DMS153 (cell line): ENCODE data around the gene CYTH3.
"Not testable (repeated sequence)": the region's sequence is repeated elsewhere in the genome, so short reads cannot be mapped to it uniquely, and the experiment has no call there.

Source experiments
- DNase-seq: peaks from one replicate; lab custom pipeline; 2025; lab: John Stamatoyannopoulos, UW

Gene CYTH3

DNA sequence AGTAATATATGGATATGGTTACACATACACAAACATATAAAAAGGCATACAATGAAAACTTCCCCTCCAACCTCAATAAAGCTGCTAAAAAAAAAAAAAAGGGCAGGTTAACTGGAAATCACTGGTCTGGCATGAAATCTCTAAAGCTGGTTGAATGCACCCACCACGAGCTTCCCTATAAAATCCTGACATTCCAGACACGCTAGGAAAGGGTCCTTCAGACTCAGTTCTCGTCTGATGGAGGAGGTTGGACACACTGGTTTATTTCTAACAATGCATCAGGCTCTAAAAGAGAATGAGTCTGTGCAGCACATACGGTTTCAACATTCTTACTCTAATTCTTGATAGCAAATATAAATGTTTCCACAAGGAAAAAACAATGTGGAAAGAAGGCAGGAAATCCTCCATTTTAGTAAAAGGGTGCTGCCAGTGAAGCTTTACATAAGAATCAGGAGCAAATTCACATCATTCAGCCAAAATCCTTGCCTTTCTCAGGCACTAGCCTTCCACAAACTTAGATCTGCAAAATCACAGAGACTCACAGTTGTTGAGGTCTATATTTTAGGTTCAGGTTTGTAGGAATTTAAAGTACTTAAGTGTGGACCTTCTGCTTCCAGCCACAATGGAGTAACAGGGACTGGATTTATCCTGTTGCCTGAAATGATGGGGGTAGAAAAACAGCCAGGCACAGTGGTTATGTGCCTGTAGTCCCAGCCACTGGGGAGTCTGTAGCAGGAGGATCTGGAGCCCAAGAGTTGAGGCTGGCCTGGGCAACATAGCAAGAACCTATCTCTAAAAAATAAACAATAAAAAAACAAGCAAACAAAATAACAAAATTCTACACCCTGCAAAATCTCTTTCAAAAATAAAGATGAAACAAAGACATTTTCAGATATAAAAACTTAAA lies 73.5 kb downstream of the CYTH3 start:
- DNase-seq, result no peak

DNA sequence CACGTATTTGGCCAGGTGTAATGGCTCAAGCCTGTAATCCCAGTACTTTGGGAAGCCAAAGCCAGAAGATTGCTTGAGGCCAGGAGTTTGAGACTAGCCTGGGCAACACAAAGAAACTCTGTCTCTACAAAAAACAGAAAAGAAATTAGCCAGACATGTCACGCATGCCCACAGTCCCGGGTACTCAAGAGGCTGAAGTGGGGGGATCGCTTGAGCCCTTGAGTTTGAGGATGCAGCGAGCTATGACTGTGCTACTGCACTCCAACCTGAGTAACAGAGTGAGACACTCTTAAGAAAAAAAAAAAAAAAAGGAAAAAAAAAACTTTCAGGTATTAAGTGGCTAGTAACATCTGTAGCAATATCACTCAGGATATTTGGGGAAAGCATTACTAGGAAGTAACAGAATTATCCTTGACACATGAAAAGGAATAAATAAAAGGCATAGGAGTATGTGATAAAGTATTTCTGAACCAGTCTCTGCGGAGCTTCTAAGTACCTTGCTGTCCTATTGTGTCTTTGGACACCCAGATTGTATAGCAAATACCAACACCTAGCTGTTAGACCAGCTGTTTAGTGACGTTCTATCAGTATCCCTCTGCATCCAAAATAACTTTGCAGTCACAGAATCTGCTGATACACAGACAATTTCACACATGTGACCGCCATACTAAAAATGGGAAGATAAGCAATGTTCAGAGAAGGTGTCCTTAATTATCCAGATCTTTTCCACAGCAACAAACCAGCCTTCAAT lies 74.4 kb downstream of the CYTH3 start:
- DNase-seq, result no peak

DNA sequence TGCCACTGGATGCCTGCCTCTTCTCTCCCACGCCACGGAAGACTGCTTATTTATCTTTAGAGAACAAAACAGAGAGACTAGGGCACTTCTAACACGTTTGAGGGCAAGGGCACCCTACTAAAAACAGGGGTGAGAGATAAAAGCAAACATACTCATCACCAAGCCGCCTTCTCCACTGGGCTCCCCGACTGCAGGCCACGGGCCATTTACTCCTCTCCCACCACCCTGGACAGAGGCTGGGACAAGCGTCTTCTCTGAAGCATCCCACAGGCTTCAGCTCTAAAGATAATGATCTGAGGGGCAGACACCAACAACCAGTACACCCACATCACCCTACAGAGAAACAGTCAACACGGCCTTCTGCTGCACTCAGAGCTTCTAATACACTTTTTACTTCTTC lies 78.7 kb downstream of the CYTH3 start:
- DNase-seq, result no peak

DNA sequence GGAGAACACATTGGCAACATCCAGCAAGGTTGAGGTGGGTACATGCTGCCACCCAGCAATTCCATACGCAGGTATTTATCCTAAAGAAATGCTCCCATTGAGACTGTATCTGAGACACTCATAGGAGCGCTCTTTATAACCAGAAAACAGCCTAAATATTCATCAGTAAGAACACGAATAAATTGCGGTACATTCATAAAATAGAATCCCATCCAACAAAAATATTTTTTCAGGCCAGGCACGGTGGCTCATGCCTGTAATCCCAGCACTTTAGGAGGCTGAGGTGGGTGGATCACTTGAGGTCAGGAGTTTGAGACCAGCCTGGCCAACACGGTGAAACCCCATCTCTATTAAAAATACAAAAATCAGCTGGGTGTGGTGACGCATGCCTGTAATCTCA lies 81.9 kb downstream of the CYTH3 start:
- not testable (repeated sequence) for DNase-seq

DNA sequence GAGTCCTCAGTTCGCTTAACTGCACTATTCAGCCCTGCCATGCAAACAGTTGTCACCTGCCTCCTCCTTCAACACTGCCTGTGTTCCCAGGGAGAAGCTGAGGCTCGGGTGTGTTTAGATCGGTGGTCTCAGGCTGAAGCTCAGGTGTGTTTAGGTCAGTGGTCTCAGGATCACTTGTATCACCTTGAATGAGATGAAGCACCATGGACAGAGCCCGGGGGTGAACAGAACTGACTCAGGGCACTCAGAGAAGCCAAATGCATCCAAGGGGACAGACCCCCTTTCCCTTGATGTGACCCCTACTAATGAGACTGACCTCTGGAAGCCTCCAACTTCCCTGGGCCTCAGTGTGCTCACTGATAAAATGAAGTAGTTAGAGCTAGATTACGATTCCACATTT lies 84.0 kb downstream of the CYTH3 start:
- DNase-seq, result no peak

DNA sequence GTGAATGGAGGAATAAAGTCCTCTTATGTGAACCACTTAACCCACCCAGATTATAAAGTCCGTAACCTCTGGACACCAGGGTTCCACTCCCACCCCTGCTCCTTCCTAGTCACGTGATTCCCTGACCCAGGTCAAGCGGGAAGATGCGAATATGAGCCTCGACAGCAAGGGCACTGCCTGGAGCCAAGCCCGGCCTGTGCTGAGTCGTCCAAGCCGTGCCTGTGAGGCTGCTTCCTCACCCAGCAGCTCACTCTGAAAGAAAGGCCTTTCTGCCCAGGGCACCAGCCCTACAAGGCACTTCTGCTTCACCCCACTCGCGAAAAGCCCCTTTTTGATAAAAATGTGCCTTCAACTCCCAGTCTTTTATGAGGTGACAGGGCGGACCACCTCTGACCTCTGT lies 85.8 kb downstream of the CYTH3 start:
- DNase-seq, result no peak

DNA sequence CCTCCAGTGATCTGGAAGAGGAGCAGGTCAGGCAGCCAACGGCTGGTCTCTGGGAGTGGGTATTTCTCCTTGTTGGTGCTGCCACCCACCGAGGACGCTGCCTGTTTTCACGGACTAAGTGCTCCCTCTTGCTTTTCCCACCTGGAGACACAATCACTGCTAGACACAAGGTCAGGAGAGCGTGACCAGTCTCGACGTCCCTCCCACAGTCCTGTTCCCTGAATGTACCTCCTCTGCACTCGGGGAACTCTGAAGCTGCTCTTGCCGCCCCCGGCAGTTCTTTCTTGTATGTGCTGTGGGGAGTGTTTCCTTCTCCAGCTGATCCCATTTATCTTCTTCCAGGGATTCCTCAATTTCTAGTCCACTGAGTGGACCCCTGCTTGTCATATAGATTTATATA lies 89.4 kb downstream of the CYTH3 start:
- DNase-seq, result no peak

DNA sequence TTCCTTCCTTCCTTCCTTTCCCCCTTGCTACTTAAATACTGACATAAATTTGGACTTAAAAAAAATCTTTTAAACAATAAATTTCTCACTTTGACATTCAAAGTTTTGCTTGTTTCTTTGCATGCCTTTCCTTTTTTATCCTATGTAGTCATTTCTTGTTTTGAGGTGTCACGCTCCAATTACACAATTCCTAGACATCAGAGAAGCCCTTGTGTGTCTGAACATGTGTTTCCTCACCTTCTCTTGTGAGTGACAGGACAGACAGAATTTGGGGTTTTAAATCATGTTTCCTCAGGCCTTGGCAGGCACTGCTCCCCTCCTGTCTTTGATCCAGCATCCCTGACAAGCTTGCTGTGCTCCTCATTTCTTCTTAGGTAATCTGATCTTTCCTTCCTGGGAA lies 91.3 kb downstream of the CYTH3 start:
- no peak for DNase-seq

DNA sequence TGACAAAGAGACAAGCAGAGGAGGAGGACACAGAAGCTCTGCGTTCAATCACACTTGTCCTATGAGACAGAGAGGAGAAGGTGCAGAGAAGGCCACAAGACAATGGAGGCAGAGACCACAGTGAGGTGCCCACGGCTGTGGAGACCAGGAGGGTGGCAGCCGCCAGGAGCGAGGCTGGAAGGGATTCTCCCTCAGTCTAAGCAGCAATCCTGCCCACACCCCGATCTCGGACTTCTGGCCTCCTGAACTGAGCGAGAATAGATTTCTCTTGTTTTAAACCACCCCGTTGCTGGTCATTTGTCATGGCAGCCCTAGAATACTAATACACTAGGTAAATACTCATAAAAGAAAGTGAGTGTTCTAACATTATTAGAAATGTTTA lies 92.1 kb downstream of the CYTH3 start:
- DNase-seq, result no peak

DNA sequence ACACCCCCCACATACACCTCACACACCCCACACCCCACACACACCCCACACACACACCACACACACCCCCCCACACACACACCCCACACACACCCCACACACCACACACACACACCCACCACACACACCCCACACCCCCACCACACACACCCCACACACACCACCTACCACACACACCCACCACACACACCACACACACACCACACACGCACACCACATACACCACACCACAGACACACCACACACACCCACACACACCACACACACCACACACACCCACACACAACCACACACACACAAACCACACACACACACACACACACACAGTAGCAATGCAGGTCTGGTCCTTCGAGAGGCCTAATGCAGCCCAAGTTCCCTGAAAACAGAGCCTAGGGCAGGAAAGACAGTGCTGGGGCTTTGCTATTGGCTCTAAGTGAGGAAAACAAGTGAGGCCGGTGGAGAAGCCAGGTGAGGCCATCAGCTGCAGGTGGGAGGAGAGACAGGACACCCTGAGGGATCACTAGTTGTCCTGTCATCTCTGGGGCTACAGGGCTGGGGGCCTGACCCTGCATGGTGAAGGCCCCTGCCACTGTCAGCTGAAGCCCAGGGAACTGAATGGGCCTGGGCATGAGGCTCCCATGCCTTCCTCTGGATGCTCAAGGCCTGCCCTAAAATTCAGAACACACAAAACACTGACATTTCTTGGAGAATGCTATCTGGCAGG lies 92.6 kb downstream of the CYTH3 start:
- no peak for DNase-seq

DNA sequence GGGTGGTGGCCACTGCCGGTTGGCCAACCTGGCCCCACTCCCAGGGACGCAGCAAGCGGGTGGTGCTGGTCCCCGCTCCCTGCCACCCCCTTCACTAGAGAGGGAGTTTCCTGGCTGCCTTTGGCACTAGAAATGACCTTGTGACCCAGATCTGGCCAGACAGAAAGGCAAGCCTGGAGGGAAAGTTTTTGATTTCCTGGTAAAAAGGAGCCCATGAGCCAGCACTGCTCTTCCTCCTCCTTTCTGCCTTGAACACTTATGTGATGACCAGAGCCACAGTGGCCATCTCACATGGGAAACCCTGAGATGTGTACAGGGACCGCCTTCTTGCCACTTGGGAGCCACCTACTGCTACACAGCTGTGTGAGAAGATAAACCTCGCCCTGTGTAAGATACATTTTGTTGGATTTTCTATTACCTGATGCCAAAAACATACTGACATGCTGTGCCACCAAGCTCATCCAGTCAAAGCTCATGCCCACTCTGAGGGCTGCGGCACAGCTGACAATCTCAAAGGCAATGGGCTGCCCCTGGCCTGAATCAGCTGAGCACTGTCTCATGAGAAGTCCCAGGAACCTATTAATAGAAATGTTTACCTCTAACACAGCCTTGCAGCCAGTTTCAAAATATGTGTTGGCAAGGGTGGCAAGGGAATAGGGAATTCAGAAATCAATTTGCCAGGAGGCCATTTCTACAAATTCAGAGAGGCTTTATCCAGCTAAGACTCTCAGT lies 94.0 kb downstream of the CYTH3 start:
- no peak for DNase-seq

DNA sequence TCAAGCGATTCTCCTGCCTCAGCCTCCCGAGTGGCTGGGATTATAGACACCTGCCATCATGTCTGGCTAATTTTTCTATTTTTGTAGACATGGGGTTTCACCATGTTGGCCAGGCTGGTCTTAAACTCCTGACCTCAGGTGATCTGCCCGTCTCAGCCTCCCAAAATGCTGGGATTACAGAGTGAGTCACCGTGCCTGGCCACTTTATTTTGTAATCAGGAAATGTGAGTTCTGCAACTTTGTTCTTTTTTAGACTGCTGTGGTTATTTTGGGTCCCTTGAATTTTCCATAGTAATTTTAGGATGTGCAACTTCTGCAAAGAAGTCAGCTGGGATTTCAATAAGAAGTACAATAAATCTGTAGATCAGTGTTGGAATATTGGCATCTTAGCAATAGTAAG lies 96.8 kb downstream of the CYTH3 start:
- DNase-seq, result no peak

DNA sequence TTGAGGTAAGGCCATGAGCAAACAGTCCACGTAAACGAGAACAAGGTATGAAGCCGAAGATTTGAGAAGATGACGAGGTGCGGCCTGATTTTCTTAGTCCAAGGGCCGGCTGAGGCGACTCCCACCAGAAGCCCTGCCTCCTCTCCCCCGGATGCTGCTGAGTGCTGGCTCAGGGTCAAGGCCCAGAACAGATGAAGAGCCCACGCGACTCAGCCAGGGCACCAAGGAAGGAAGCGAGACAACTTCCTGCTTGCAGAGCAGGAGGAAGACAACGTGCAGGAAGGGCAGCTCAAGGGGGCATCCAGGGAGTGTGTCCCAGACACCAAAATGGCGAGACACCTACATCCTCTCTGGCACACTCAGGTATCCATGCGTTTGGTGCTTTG lies 99.5 kb downstream of the CYTH3 start:
- no peak for DNase-seq

DNA sequence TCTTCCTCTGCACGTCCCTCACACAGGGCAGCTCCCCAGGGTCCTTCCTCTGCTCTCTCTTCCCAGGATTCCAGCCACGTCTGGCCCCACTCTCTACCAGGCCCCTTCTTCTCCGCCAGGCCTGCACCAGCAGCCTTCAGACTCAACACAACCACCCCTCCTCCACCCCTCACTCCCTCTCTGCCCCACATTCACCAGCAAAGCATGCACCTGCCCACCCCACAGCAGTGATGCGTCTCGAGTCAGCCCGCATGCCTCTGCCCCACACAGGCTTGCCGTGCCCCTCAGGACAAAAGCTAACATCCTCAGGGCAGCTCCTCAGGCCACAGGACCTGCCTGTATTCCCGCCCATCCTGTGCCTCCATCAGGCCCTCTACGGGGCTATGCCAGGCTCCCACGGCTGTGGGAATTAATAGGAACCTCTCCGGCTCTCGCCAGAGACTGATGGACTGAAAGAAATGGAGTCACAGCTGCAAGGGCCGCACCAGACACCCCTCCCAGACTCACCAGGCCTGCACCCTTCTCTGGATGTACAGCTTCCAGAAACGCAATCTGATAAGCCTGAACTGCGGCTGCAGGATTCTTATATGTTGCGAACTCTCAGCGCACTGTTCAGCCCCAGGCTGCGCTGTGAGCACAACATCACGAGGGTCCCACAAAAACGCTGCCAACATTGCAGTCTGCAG lies 100.1 kb downstream of the CYTH3 start:
- DNase-seq, result no peak

DNA sequence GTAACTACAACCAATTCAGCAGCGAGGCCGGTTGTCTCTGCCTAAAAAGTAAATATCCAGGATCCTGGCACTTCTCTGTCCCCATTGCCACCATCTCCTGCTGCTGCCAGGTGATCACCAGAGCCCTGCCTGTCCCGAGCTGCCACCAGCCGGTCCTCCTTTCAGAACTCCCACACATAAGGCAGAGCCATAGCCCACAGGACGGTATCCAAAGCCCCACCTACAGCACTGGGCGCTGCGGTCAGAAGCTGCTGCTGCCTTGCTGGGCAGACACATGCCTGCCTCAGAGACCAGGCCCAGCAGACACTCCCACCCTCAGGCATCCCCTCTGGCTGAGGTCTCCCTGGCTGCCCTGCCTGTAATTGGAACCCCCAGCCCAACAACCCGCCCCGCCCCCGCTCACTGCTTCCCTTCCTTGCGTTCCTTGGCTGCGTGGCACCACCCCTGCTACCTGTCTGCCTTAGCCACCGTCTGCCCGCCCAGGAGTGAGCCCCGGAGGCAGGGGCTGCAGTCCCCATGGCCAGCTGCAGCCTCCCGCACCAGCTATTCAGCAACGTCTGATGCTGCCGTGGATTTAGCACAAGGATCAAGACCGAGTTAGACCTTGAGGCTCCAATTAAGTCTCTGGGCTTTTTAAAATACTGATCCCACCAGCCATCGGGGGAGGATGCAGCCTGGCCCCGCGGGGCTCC lies 100.7 kb downstream of the CYTH3 start:
- no peak for DNase-seq

DNA sequence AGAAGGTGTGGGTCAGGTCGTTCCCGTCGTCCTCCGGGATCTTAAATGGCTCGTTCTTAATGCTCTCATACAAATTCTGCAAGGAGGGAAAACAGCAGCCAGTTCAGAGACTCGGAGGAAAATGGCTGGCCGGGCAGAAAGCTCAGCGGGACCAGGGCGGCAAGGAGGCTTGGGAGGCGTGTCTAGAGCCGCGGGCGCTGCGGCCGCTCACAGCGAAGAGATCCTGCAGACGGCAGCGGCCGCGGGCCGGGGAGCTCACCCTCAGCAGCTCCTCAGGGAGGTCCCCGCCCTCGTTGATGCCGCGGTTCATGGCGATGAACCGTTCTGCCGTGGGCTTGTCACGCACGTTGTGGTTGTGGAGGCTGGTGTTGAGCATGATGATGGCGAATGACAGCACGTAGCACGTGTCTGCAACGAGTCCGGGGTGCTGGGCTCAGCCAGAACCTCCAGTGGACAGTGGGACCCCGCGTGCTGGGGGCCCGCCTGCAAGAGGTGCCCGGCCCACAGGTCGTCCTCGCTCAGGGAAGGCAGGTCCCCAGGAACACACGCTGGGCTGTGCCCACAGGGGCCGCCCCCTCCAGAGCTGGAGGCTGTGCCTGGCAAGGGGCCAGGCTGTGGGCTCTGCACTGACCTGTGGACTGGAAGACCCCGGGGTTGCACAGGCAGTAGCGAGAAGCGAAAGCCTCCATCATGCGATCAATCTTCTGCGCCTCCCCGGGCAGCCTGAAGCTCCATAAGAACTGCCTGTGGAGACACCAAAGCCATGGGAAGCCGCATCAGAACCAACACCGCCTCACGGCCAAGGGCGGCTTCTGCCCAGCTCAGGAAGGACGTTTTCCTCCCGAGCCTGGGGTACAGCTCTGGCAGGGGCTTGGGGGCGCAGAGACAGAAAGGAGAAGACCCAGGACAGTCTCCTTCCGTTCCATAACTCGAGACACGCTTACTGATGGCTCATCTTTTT lies 101.6 kb downstream of the CYTH3 start:
- DNase-seq, result no peak

DNA sequence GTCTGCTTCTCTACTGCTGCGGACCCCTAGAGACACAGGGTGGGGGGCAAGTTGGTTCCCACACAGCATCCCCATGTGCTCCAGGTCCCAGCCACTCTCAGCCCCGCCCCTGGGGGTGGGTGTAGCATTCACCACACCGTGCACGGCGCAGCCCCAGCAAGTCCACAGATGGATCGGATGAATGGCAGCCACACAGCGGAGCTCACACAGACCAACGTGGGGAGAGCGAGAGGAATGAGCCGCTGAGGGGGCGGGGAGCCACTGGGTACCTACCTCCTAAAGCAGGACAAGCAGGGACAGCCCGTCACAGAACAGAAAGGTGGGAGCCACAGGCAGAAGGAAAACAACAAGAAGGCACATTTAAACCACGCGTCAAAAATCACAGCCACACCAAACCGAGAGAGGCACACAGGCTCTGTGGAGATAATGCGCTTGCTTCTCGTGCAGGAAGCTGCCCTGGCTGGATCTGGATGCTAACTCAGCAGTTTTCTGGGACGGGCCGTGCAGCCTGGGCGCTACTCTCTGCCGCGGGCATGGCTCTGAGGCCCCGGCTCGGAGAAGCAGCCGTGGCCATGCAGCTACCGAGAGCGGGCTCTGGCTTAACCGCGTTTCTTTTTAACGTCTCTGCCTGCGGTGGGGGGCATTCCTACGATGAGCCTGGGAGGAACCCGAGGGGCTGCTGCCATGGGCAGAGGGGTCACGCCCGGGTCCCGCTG lies 102.5 kb downstream of the CYTH3 start:
- DNase-seq, result no peak

DNA sequence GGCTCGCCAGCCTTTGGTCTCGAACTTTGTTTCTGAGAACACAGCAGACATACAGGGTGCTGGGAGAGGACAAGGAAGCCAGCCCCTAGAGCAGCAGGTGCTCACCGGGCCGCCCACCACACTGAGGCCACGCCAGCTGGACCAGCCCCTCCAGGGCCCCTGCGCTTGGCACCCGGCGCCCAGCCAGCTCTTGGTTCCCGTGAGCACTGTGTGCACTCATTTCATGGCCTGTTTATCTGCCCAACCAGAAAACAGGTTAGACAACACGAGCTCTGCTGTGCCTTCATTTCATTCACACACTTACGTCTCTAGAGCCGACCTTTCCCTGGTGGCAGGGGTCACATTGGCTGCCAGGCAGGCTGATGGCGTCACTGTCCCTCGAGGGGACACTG lies 104.0 kb downstream of the CYTH3 start:
- DNase-seq, result no peak
